ENCODE results near the gene NALCN. TPM values are rescaled to one million over a fixed set of nuclear protein-coding genes. Genes with fewer than 3 reads are reported as not detected.

Gene NALCN
- total RNA-seq, 3 donors from 2014 or later, result 0.10 to 1.4 (median 0.12) TPM

DNA sequence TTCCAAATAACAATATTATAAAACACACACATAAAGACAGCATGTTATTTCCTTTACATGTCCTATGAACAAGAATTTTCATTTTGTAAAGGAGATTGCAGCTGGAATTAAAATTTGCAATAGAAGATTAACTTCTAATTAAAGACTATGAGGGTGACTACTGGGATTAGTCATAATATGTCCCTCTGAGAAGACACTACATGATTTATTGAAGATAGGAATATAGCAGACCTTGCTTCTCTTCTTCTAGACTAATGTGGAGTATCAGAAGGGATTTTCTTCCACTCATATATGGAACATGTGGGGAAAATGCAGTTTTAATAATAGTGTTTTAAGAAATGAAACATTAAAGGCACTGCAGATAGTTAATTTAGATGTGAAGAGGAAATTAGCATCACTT lies 177.8 kb downstream of the NALCN start:
- H3K4me3 ChIP-seq, result no peak overlapping the region
- ATAC-seq (no peak), DNase-seq (no peak)
- no peaks in the 10 kb centered on the region for H3K9me3 ChIP-seq
- H3K36me3 ChIP-seq (ENCODE audit: low read depth), result no peaks in the 10 kb centered on the region
- intact Hi-C loops (cut with DNase I, micrococcal nuclease), result no loop called here
- no peaks in the 10 kb centered on the region for H3K4me1 ChIP-seq (ENCODE audit: low read depth)
- TF ChIP-seq, protein P1, sequence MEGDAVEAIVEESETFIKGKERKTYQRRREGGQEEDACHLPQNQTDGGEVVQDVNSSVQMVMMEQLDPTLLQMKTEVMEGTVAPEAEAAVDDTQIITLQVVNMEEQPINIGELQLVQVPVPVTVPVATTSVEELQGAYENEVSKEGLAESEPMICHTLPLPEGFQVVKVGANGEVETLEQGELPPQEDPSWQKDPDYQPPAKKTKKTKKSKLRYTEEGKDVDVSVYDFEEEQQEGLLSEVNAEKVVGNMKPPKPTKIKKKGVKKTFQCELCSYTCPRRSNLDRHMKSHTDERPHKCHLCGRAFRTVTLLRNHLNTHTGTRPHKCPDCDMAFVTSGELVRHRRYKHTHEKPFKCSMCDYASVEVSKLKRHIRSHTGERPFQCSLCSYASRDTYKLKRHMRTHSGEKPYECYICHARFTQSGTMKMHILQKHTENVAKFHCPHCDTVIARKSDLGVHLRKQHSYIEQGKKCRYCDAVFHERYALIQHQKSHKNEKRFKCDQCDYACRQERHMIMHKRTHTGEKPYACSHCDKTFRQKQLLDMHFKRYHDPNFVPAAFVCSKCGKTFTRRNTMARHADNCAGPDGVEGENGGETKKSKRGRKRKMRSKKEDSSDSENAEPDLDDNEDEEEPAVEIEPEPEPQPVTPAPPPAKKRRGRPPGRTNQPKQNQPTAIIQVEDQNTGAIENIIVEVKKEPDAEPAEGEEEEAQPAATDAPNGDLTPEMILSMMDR (IDR thresholded peaks at IDR 0.05), result no peak

DNA sequence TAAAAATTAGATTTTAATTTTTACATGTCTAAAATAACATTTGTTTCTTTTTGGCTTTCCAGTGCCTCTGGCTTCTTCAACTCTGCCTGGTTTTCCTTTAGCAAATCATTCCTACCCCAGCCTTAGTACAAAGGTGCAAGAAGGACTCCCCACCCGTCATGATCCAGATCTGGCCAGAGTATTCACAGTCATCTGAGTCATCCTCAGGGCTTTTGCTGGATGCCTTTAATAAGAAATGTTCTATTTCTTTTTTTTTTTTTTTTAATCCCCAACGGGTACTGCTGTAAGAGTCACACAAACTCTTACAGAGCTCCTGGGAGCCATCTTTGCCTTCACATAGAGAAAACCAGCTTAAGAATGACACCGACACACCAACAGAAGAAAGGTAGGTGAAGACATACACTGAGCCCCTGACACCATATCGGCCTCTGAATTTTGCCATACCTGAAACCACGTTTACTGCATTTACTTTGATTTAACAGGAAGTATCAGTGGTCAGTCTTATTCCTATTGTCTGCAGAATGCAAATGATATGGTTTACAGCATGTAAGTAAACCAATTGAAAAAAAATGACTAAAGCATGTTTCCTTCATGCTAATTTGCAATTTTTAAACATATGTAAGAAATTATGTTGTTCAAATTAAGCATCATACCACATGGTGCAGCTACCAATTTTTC lies 184.4 kb downstream of the NALCN start:
- Histone ChIP-seq H3K36me3 (ENCODE audit: low read depth) (no peaks in the 10 kb centered on the region), H3K4me3 (no peak overlapping the region), H3K9me3 (no peaks in the 10 kb centered on the region), H3K4me1 (ENCODE audit: low read depth) (no peaks in the 10 kb centered on the region)
- no peak for ATAC-seq
- no peak for DNase-seq
- TF ChIP-seq, protein P1 (IDR thresholded peaks at IDR 0.05), result no peak
- intact Hi-C loops (cut with DNase I, micrococcal nuclease), result no loop called here

DNA sequence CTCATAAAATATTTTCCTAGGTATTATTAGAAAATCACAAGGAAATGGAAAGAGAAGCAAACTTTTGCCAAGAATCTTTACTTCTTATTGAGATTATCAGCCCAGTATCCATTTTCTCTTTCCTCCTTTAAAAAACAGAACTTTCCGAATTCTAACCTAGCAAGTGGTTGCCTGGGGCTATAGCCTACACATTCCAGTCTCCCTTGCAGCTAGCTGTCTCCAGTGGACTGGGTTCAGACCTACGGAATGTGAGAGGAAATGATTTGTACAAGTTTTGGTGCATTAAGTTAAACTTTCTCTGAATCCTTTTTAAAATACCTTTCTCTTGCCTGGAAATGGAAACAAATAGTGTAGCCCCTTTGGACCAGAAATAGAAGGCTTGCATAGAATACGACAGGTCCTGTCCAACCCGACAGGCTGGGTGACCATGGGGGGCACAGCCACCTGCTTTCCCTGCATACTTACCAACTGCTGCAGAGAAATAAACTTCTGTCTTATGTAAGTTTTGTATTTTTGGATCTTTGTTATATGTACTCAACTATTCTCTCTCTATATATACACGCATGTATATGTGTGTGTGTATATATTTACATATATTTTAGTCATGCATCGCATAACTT lies 185.9 kb downstream of the NALCN start:
- H3K36me3 ChIP-seq (ENCODE audit: low read depth), result no peaks in the 10 kb centered on the region
- no peak for ATAC-seq
- intact Hi-C loops (cut with DNase I, micrococcal nuclease), result no loop called here
- no peak for DNase-seq
- no peaks in the 10 kb centered on the region for H3K9me3 ChIP-seq
- TF ChIP-seq, protein P1 (IDR thresholded peaks at IDR 0.05), result no peak
- no peaks in the 10 kb centered on the region for H3K4me1 ChIP-seq (ENCODE audit: low read depth)
- no peak overlapping the region for H3K4me3 ChIP-seq

DNA sequence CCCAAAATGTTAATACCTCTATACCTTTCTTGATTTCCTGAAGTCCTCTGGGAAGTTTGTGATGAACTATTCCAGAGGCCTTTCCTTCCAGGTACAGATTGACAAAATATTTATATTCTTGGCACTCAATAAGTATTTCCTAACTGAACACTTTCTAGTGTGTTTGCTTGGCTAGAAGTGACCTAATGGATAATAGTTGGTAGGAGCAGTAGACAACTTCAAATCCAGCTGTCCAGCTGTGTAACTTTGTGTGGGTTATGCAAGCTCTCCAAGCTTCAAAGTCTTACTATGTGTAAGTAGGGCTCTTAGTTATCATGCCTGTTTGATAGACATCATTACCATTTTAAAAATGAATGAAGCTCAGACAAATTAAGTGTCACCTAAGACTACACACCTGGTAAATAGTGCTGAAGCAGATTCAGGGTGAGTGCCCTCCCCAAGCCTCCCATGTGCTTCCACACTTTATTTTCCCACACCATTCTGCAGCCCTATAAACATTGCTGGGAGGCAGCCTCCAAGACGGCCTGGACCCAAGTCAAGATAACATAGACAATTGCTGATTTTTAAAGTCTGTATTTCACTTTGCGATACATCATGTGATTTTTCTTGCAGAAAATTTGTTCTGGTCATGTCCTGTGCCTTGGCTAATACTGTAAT lies 196.6 kb downstream of the NALCN start:
- H3K4me1 ChIP-seq (ENCODE audit: low read depth), result no peaks in the 10 kb centered on the region
- H3K36me3 ChIP-seq (ENCODE audit: low read depth), result no peaks in the 10 kb centered on the region
- no peak overlapping the region for H3K4me3 ChIP-seq
- DNase-seq, result no peak
- ATAC-seq, result no peak
- no peaks in the 10 kb centered on the region for H3K9me3 ChIP-seq
- intact Hi-C loops (cut with DNase I, micrococcal nuclease), result no loop called here
- TF ChIP-seq, protein P1 (IDR thresholded peaks at IDR 0.05), result no peak

DNA sequence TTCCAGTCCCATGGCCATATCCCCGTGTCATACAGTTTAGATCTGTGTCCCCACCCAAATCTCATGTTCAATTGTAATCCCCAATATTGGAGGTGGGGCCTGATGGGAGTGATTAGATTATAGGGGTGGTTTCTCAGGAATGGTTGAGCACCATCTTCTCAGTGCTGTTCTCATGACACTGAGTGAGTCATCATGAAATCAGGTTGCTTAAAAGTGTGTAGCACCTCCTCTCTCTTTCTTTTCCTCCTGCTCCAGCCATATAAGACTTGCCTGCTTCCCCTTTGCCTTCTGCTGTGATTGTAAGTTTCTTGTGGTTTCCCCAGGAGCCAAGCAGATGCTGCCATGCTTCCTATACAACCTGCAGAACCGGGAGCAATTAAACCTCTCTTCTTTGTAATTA lies 197.8 kb downstream of the NALCN start:
- H3K4me1 ChIP-seq (ENCODE audit: low read depth), result no peaks in the 10 kb centered on the region
- ATAC-seq (no peak), DNase-seq (no peak)
- H3K9me3 ChIP-seq, result no peaks in the 10 kb centered on the region
- H3K36me3 ChIP-seq (ENCODE audit: low read depth), result no peaks in the 10 kb centered on the region
- no peak overlapping the region for H3K4me3 ChIP-seq
- TF ChIP-seq, protein P1 (IDR thresholded peaks at IDR 0.05), result no peak
- intact Hi-C loops (cut with DNase I, micrococcal nuclease), result no loop called here
